ENCODE results near the gene FAM3A. TPM values are rescaled to one million over a fixed set of nuclear protein-coding genes. Genes with fewer than 3 reads are reported as not detected.
"Not testable (repeated sequence)": the region's sequence is repeated elsewhere in the genome, so short reads cannot be mapped to it uniquely, and the experiment has no call there.

FAM3A gene
- total RNA-seq, 6 experiments from 2014 or later: 56.9 to 67.8 (median 59.4) TPM

DNA sequence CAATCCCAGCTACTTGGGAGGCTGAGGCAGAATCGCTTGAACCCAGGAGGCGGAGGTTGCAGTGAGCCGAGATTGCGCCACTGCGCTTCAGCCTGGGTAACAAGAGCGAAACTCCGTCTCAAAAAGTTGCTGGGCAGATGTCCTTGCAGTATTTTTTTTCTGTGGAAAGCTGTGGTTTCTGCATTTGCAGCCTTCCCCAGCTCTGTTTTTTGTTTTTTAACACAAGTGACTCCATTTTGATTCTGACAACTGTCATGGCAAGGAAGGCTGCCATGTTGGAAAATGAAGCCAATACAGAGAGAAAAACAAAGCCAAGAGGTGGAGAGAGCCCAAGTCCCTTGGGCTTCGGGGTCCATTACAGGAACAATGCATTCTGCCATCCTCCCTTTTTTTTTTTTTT is 13.9 kb downstream of the FAM3A start:
- no peak overlapping the region for H3K27ac Mint-ChIP-seq
- no peak for DNase-seq
- no peak overlapping the region for H3K4me3 Mint-ChIP-seq
- TF ChIP-seq, protein P1, sequence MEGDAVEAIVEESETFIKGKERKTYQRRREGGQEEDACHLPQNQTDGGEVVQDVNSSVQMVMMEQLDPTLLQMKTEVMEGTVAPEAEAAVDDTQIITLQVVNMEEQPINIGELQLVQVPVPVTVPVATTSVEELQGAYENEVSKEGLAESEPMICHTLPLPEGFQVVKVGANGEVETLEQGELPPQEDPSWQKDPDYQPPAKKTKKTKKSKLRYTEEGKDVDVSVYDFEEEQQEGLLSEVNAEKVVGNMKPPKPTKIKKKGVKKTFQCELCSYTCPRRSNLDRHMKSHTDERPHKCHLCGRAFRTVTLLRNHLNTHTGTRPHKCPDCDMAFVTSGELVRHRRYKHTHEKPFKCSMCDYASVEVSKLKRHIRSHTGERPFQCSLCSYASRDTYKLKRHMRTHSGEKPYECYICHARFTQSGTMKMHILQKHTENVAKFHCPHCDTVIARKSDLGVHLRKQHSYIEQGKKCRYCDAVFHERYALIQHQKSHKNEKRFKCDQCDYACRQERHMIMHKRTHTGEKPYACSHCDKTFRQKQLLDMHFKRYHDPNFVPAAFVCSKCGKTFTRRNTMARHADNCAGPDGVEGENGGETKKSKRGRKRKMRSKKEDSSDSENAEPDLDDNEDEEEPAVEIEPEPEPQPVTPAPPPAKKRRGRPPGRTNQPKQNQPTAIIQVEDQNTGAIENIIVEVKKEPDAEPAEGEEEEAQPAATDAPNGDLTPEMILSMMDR (IDR thresholded peaks at IDR 0.05): no peak
- no peaks in the 10 kb centered on the region for H3K9me3 Mint-ChIP-seq
- peaks cover 4% of the 10 kb centered on the region for H3K27me3 Mint-ChIP-seq (ENCODE audit: insufficient read depth)
- H3K4me1 Mint-ChIP-seq (ENCODE audit: low read depth): peaks cover 15% of the 10 kb centered on the region
- peaks cover 4% of the 10 kb centered on the region; the same call in 1 of the 2 replicates for H3K36me3 Mint-ChIP-seq (ENCODE audit: low read depth)

DNA sequence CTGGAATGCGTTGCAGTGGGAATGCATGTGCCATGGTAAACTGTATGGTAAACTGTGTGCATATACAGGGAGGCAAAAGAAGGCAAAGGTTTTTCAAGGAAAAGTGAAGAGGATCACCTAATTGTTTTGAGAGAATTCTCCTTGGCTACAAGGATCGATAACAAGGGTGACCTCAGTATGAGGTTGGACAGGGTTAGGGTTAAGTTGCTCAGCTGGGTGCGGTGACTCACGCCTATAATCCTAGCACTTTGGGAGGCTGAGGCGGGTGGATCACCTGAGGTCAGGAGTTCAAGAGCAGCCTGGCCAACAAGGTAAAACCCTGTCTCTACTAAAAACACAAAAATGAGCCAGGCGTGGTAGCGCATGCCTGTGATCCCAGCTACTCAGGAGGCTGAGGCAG is 14.6 kb downstream of the FAM3A start:
- not testable (repeated sequence) for H3K36me3 Mint-ChIP-seq (ENCODE audit: low read depth); H3K27ac Mint-ChIP-seq; DNase-seq; H3K4me3 Mint-ChIP-seq; H3K9me3 Mint-ChIP-seq; H3K27me3 Mint-ChIP-seq (ENCODE audit: insufficient read depth)
- H3K4me1 Mint-ChIP-seq (ENCODE audit: low read depth): peaks cover 15% of the 10 kb centered on the region

DNA sequence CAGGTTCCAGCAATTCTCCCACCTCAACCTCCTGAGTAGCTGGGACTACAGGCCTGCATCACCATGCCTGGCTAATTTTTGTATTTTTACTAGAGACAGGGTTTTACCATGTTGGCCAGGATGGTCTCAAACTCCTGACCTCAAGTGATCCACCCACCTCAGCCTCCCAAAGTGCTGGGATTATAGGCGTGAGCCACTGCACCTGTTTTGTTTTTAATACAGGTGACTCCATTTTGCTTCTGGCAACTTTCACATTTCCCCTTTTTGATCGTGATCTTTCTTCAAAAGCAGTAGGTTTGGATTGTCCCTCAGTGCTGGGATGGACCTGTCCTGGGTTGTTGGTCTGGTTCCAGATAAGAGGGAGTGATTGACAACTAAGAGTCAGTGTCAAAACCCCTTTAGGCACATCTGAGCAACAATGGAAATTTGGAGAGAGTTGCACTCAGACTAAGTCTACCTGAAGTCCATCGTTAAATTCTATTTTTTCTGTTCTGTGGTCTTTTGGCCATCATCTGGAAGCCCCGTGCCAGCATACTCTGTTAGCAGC is 19.4 kb downstream of the FAM3A start:
- not testable (repeated sequence) for H3K4me3 Mint-ChIP-seq; H3K4me1 Mint-ChIP-seq (ENCODE audit: low read depth); DNase-seq; H3K27me3 Mint-ChIP-seq (ENCODE audit: insufficient read depth); H3K36me3 Mint-ChIP-seq (ENCODE audit: low read depth); H3K9me3 Mint-ChIP-seq; H3K27ac Mint-ChIP-seq

DNA sequence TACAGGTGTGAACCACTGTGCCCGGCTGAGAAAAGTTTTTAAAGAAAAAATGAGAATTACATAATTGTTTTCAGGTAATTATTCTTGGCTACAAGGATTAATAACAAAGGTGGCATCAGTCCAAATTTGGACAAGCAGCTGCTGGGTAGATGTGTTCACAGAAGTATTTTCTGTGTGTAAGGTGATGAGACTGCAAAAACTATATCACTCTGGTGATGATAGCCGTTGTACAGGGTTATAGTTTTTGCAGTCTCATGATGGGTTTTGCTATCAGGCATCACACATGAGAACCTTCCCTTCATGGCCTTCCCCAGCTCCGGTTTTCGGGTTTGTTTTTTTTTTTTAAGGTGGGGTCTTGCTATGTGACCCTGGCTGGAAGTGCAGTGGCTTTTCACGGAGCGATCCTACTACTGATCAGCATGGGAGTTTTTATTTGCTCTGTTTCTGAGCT is 20.5 kb downstream of the FAM3A start:
- H3K27ac Mint-ChIP-seq: no peak overlapping the region
- H3K36me3 Mint-ChIP-seq (ENCODE audit: low read depth): no peaks in the 10 kb centered on the region
- DNase-seq: no peak
- TF ChIP-seq, protein P1 (IDR thresholded peaks at IDR 0.05): no peak
- no peak overlapping the region for H3K4me3 Mint-ChIP-seq
- no peaks in the 10 kb centered on the region; the same call in 1 of the 2 replicates for H3K27me3 Mint-ChIP-seq (ENCODE audit: insufficient read depth)
- peaks cover 5% of the 10 kb centered on the region; the same call in 1 of the 2 replicates for H3K4me1 Mint-ChIP-seq (ENCODE audit: low read depth)
- no peaks in the 10 kb centered on the region for H3K9me3 Mint-ChIP-seq

DNA sequence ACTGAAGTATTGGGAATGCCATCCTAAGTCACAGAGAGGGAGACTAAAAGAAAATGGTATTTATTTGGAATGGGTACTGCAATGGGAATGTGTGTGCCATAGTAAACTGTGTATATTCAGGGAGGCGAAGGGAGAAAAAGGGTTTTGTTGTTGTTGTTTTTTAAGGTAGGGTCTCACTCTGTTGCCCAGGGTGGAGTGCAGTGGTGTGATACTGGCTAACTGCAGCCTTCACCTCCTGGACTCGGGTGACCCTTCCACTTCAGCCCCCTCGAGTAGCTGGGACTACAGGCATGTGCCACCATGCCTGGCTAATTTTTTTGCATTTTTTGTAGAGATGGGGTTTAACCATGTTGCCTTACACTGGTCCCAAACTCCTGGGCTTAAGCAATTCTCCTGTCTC is 21.3 kb downstream of the FAM3A start:
- H3K27ac Mint-ChIP-seq: no peak overlapping the region
- DNase-seq: no peak
- H3K4me1 Mint-ChIP-seq (ENCODE audit: low read depth): peaks cover 7% of the 10 kb centered on the region
- no peaks in the 10 kb centered on the region; the same call in 1 of the 2 replicates for H3K27me3 Mint-ChIP-seq (ENCODE audit: insufficient read depth)
- TF ChIP-seq, protein P1 (IDR thresholded peaks at IDR 0.05): no peak
- H3K9me3 Mint-ChIP-seq: no peaks in the 10 kb centered on the region
- H3K36me3 Mint-ChIP-seq (ENCODE audit: low read depth): no peaks in the 10 kb centered on the region
- H3K4me3 Mint-ChIP-seq: no peak overlapping the region

DNA sequence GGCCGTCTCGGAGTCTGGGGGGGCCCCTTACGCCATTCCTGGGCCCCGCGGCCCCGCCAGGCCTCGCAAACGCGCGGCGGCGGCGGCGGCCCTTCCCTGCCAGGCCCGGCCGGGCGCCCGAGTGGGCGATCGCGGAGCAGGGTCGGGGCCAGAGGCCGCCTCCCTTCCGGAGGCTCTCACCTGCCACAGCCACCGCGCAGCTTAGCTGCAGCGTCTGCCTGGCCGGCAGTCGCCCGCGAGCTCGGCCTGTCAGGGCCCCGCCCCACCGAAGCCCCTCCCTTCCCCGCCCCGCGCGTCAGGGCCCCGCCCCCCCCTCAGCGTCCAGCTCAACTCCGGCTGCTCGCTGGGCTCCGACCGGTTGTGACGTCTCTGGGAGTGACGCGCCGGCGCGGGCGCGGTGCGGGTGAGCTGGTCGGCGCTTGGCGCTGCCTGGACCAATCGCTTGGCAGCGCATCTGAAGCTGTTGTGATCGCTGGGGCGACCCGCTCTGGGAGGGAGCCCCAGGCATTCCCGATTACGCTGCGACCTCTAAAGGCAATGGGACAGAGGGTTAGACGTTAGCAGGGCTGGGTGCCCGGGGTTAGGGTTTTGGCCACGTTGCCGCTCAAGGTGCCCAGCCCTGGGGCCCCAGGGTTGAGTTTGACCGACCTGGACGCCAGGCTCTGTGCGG is 25.5 kb downstream of the FAM3A start, which contains the start of gene SLC10A3:
SLC10A3 (minus strand) TSS at position 216 of the 670 bp plus-strand sequence. CDS start 1,689 bp downstream, outside the sequence.
- H3K9me3 Mint-ChIP-seq: no peaks in the 10 kb centered on the region
- peak within 1 kb of the TSS; percentile 94 for H3K27ac Mint-ChIP-seq
- H3K36me3 Mint-ChIP-seq (ENCODE audit: low read depth): no peaks in the 10 kb centered on the region; the same call in 1 of the 2 replicates
- TF ChIP-seq, protein P1 (IDR thresholded peaks at IDR 0.05): no peak
- DNase-seq: peak; percentile 89
- H3K4me3 Mint-ChIP-seq: peak within 1 kb of the TSS; percentile 90
- peaks cover 6% of the 10 kb centered on the region for H3K4me1 Mint-ChIP-seq (ENCODE audit: low read depth)
- no peaks in the 10 kb centered on the region for H3K27me3 Mint-ChIP-seq (ENCODE audit: insufficient read depth)

Data from HFFc6 (cell line).